ENCODE data around the gene FAAP100.

Gene FAAP100

GRCh38 chr17:81527591-81528383 lies 24.4 kb downstream of the FAAP100 start, which contains the start of gene FSCN2:
Gene FSCN2 (plus strand): TSS chr17:81528377. CDS start chr17:81528532, 155 bp downstream.
- Histone ChIP-seq H3K27me3 (ENCODE audit: insufficient read depth, low read length) (peaks cover 6% of the 10 kb centered on the region), H3K36me3 (ENCODE audit: insufficient read depth, low read length) (no peaks in the 10 kb centered on the region), H3K4me3 (ENCODE audit: low read length) (no peak within 1 kb of the TSS), H3K4me1 (ENCODE audit: insufficient read depth, low read length) (peaks cover 14% of the 10 kb centered on the region), H3K9me3 (ENCODE audit: low read length) (peaks cover 3% of the 10 kb centered on the region), H2AFZ (ENCODE audit: low read depth, low read length) (no peak within 1 kb of the TSS)

GRCh38 chr17:81526662-81527571 lies 25.2 kb downstream of the FAAP100 start:
- no peaks in the 10 kb centered on the region for H3K36me3 ChIP-seq (ENCODE audit: insufficient read depth, low read length)
- H2AFZ ChIP-seq (ENCODE audit: low read depth, low read length) = no peak overlapping the region
- H3K27me3 ChIP-seq (ENCODE audit: insufficient read depth, low read length) = peaks cover 6% of the 10 kb centered on the region
- no peaks in the 10 kb centered on the region for H3K9me3 ChIP-seq (ENCODE audit: low read length)
- H3K4me1 ChIP-seq (ENCODE audit: insufficient read depth, low read length) = peaks cover 15% of the 10 kb centered on the region
- H3K4me3 ChIP-seq (ENCODE audit: low read length) = no peak overlapping the region

- H2AFZ ChIP-seq (ENCODE audit: low read depth, low read length) = no peak overlapping the region
- no peaks in the 10 kb centered on the region for H3K9me3 ChIP-seq (ENCODE audit: low read length)
- peaks cover 15% of the 10 kb centered on the region for H3K4me1 ChIP-seq (ENCODE audit: insufficient read depth, low read length)
- H3K4me3 ChIP-seq (ENCODE audit: low read length) = no peak overlapping the region
- H3K36me3 ChIP-seq (ENCODE audit: insufficient read depth, low read length) = no peaks in the 10 kb centered on the region
- peaks cover 6% of the 10 kb centered on the region for H3K27me3 ChIP-seq (ENCODE audit: insufficient read depth, low read length)
These were observed 27.3 kb downstream of the FAAP100 start for GRCh38 chr17:81524865-81525159.

GRCh38 chr17:81524039-81524864 lies 27.9 kb downstream of the FAAP100 start:
- Histone ChIP-seq H3K4me1 (ENCODE audit: insufficient read depth, low read length) (peaks cover 15% of the 10 kb centered on the region), H2AFZ (ENCODE audit: low read depth, low read length) (no peak overlapping the region), H3K9me3 (ENCODE audit: low read length) (no peaks in the 10 kb centered on the region), H3K4me3 (ENCODE audit: low read length) (no peak overlapping the region), H3K27me3 (ENCODE audit: insufficient read depth, low read length) (peaks cover 6% of the 10 kb centered on the region), H3K36me3 (ENCODE audit: insufficient read depth, low read length) (no peaks in the 10 kb centered on the region)

GRCh38 chr17:81523402-81524038 lies 28.6 kb downstream of the FAAP100 start:
- peaks cover 6% of the 10 kb centered on the region for H3K27me3 ChIP-seq (ENCODE audit: insufficient read depth, low read length)
- H3K4me3 ChIP-seq (ENCODE audit: low read length) = no peak overlapping the region
- no peaks in the 10 kb centered on the region for H3K36me3 ChIP-seq (ENCODE audit: insufficient read depth, low read length)
- no peak overlapping the region for H2AFZ ChIP-seq (ENCODE audit: low read depth, low read length)
- no peaks in the 10 kb centered on the region for H3K9me3 ChIP-seq (ENCODE audit: low read length)
- H3K4me1 ChIP-seq (ENCODE audit: insufficient read depth, low read length) = peaks cover 17% of the 10 kb centered on the region

GRCh38 chr17:81522491-81523401 lies 29.4 kb downstream of the FAAP100 start:
- Histone ChIP-seq H3K4me3 (ENCODE audit: low read length) (no peak overlapping the region), H3K27me3 (ENCODE audit: insufficient read depth, low read length) (peaks cover 6% of the 10 kb centered on the region), H3K9me3 (ENCODE audit: low read length) (no peaks in the 10 kb centered on the region), H2AFZ (ENCODE audit: low read depth, low read length) (no peak overlapping the region), H3K36me3 (ENCODE audit: insufficient read depth, low read length) (no peaks in the 10 kb centered on the region), H3K4me1 (ENCODE audit: insufficient read depth, low read length) (peaks cover 18% of the 10 kb centered on the region)

GRCh38 chr17:81520021-81520901 lies 31.9 kb downstream of the FAAP100 start:
- Histone ChIP-seq H3K9me3 (ENCODE audit: low read length) (no peaks in the 10 kb centered on the region), H3K27me3 (ENCODE audit: insufficient read depth, low read length) (no peaks in the 10 kb centered on the region), H3K4me1 (ENCODE audit: insufficient read depth, low read length) (peaks cover 33% of the 10 kb centered on the region), H3K4me3 (ENCODE audit: low read length) (no peak overlapping the region), H2AFZ (ENCODE audit: low read depth, low read length) (no peak overlapping the region), H3K36me3 (ENCODE audit: insufficient read depth, low read length) (no peaks in the 10 kb centered on the region)

- Histone ChIP-seq H3K4me1 (ENCODE audit: insufficient read depth, low read length) (peaks cover 33% of the 10 kb centered on the region), H3K36me3 (ENCODE audit: insufficient read depth, low read length) (no peaks in the 10 kb centered on the region), H2AFZ (ENCODE audit: low read depth, low read length) (no peak overlapping the region), H3K9me3 (ENCODE audit: low read length) (no peaks in the 10 kb centered on the region), H3K27me3 (ENCODE audit: insufficient read depth, low read length) (no peaks in the 10 kb centered on the region), H3K4me3 (ENCODE audit: low read length) (no peak overlapping the region)
These were observed 32.7 kb downstream of the FAAP100 start for GRCh38 chr17:81519284-81520020.

- H3K36me3 ChIP-seq (ENCODE audit: insufficient read depth, low read length) = no peaks in the 10 kb centered on the region
- H3K4me1 ChIP-seq (ENCODE audit: insufficient read depth, low read length) = peaks cover 29% of the 10 kb centered on the region
- H3K9me3 ChIP-seq (ENCODE audit: low read length) = no peaks in the 10 kb centered on the region
- no peak overlapping the region for H3K4me3 ChIP-seq (ENCODE audit: low read length)
- H3K27me3 ChIP-seq (ENCODE audit: insufficient read depth, low read length) = no peaks in the 10 kb centered on the region
- no peak overlapping the region for H2AFZ ChIP-seq (ENCODE audit: low read depth, low read length)
These were observed 33.3 kb downstream of the FAAP100 start for GRCh38 chr17:81518785-81519283.

GRCh38 chr17:81518113-81518784 lies 33.9 kb downstream of the FAAP100 start:
- peaks cover 23% of the 10 kb centered on the region for H3K4me1 ChIP-seq (ENCODE audit: insufficient read depth, low read length)
- H2AFZ ChIP-seq (ENCODE audit: low read depth, low read length) = no peak overlapping the region
- H3K36me3 ChIP-seq (ENCODE audit: insufficient read depth, low read length) = no peaks in the 10 kb centered on the region
- no peaks in the 10 kb centered on the region for H3K27me3 ChIP-seq (ENCODE audit: insufficient read depth, low read length)
- no peak overlapping the region for H3K4me3 ChIP-seq (ENCODE audit: low read length)
- H3K9me3 ChIP-seq (ENCODE audit: low read length) = no peaks in the 10 kb centered on the region
